Measurements from ENCODE around the gene TMEM186.

- TF ChIP-seq GABPA (IDR thresholded peaks at IDR 0.05; ENCODE audit: borderline replicate concordance, insufficient read depth, low read length) (peak; percentile 90), CTCF (IDR thresholded peaks at IDR 0.05; ENCODE audit: control extremely low read depth in 1 of 3, insufficient read depth in 1 of 3, low read depth in 1 of 3, low read length in 3 of 3) (no peak), POLR2AphosphoS5 (IDR thresholded peaks at IDR 0.05; ENCODE audit: low read depth, low read length) (peak; percentile 75; the same call in 1 of the 2 replicates), EZH2 (IDR thresholded peaks at IDR 0.05; ENCODE audit: low read depth, low read length, severe bottlenecking) (no peak), TEAD4 (IDR thresholded peaks at IDR 0.05; ENCODE audit: low read depth, low read length) (no peak; the same call in 1 of the 2 replicates), POLR2A (IDR thresholded peaks at IDR 0.05; ENCODE audit: control extremely low read depth in 1 of 2, low read depth in 2 of 2, low read length in 2 of 2) (peak in 1 of 2 experiments; percentile 76; a peak in 2 of 3 replicates), RNF2 (IDR thresholded peaks at IDR 0.05; ENCODE audit: borderline replicate concordance, low read depth, low read length, missing control alignments, poor library complexity, severe bottlenecking) (no peak), RAD21 (IDR thresholded peaks at IDR 0.05 in 1 of 2, conservative IDR thresholded peaks at IDR 0.05 in 1 of 2; ENCODE audit: low read depth in 2 of 2, low read length in 2 of 2) (no peak), NRF1 (IDR thresholded peaks at IDR 0.05; ENCODE audit: low read depth, low read length) (no peak), ATF3 (IDR thresholded peaks at IDR 0.05; ENCODE audit: insufficient read depth, low read depth, low read length) (no peak), CHD2 (IDR thresholded peaks at IDR 0.05; ENCODE audit: low read length) (no peak), SRF (IDR thresholded peaks at IDR 0.05; ENCODE audit: low read depth, low read length) (no peak)
Measured at GRCh38 chr16:8797364-8798173, at the start of gene TMEM186, which contains the start of gene PMM2.

Data from H1 (cell line).